Keratinocyte (primary cell): ENCODE measurements around the gene AOPEP.

ENCODE experiments used
- CTCF ChIP-seq, 3 experiments: IDR thresholded peaks in 1 of 3; conservative IDR thresholded peaks in 1 of 3; optimal IDR thresholded peaks in 1 of 3; 2 replicates in 2 of 3; 3 replicates in 1 of 3; pipeline versions ENCODE3 to v1.5.1; 2011; ENCODE audit warnings: low read length in 3 of 3, mild to moderate bottlenecking in 3 of 3, moderate library complexity in 2 of 3, control low read depth in 1 of 3, inconsistent platforms in 1 of 3; ENCODE audit not compliant: insufficient read depth in 2 of 3; ENCODE audit errors: extremely low read depth in 1 of 3
- EZH2 ChIP-seq: IDR thresholded peaks from one replicate; pipeline ENCODE4 v1.6.1; 2012; ENCODE audit warnings: inconsistent platforms, mild to moderate bottlenecking, low read length, moderate library complexity

DNA sequence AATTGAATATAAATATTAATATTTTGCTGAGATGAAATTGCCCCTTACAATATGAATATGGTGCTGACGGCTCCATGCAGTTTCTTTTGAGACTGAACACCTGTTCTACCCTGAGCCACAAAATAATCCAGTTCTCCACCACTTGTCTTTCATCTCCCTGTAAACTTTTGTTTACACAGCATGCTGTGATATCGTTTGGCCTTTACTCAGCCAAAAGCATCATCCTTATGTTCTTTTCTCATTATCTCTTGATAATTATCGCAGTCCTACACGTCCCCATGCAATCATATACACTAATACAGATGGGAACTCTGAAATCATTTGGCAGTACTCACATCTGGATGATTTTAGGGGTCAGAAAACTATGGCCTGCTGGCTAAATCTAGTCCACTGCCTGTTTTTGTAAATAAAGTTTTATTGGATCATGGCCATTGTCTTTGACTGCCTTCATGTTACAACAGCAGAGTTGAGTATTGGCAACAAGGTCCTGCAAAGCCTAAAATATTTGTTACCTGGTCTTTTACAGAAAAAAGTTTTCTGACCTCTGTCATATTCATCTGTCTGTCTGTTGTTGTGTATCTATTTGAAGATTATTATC lies 53.3 kb downstream of the AOPEP start:
- TF ChIP-seq CTCF (optimal IDR thresholded peaks at IDR 0.05 in 1 of 3, IDR thresholded peaks at IDR 0.05 in 1 of 3, conservative IDR thresholded peaks at IDR 0.05 in 1 of 3; ENCODE audit: extremely low read depth in 1 of 3, insufficient read depth in 2 of 3, low read length in 3 of 3): no peak
- TF ChIP-seq EZH2: no peak
